MM.1S (cell line): Measurements from ENCODE around the gene IREB2.

ENCODE experiments used
- EZH2 ChIP-seq: fragments of 300-600 bp; sonication (generic); optimal IDR thresholded peaks from 2 replicates; pipeline ENCODE3; 2017; ENCODE audit warnings: low read depth, mild to moderate bottlenecking, antibody characterized with exemption, low read length, mixed read lengths
- EZH2phosphoT487 ChIP-seq: fragments of 300-600 bp; sonication (generic); IDR thresholded peaks from 2 replicates; pipeline ENCODE4 v1.6.1; 2018; ENCODE audit warnings: antibody characterized with exemption, low read length
- TF ChIP-seq, protein P1 (sequence below): fragments of 300-600 bp; sonication (generic); IDR thresholded peaks from 2 replicates; pipeline ENCODE4 v1.5.1; 2016; ENCODE audit warnings: antibody characterized with exemption, low read length, mixed read lengths

DNA sequence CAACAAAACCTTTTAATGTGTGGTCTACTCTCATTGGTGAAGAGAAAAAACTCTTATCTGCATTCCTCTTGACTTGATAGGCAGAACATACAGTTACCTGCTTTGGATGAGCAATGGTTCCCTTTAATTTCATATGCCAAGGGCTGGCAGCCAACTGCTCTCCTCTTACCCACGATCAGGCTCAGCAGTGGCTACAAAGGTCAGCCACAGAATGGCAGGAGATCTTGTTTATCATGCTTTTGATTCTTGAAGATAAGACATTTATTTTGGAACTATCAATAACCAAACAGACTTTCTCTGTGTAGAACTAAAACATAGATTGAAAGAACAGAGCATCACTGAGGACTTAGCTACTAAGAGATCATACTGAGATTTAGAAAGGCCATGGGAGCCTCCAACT lies 6.1 kb upstream of the IREB2 start:
- TF ChIP-seq, protein P1, sequence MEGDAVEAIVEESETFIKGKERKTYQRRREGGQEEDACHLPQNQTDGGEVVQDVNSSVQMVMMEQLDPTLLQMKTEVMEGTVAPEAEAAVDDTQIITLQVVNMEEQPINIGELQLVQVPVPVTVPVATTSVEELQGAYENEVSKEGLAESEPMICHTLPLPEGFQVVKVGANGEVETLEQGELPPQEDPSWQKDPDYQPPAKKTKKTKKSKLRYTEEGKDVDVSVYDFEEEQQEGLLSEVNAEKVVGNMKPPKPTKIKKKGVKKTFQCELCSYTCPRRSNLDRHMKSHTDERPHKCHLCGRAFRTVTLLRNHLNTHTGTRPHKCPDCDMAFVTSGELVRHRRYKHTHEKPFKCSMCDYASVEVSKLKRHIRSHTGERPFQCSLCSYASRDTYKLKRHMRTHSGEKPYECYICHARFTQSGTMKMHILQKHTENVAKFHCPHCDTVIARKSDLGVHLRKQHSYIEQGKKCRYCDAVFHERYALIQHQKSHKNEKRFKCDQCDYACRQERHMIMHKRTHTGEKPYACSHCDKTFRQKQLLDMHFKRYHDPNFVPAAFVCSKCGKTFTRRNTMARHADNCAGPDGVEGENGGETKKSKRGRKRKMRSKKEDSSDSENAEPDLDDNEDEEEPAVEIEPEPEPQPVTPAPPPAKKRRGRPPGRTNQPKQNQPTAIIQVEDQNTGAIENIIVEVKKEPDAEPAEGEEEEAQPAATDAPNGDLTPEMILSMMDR = no peak
- TF ChIP-seq EZH2 = no peak
- TF ChIP-seq EZH2phosphoT487 = no peak
